Hepatocyte (in vitro differentiated cells): Measurements from ENCODE around the gene ERV3-1. TPM values are rescaled to one million over a fixed set of nuclear protein-coding genes. Genes with fewer than 3 reads are reported as not detected.

Experiments
- DNase-seq: peaks from one replicate; pipeline ENCODE4 v3.0.0-alpha.2; 2016; ENCODE audit warnings: low spot score
- H2AFZ ChIP-seq: fragments of 200-600 bp; sonication (generic); 2 replicates; pipeline ENCODE4 v1.6.0; 2016; ENCODE audit warnings: antibody characterized with exemption, mild to moderate bottlenecking
- H3K27ac ChIP-seq: fragments of 200-600 bp; sonication (generic); 2 replicates; pipeline ENCODE4 v1.5.1; 2016; ENCODE audit warnings: mild to moderate bottlenecking
- H3K27me3 ChIP-seq: fragments of 200-600 bp; sonication (generic); 2 replicates; pipeline ENCODE4 v1.6.1; 2016
- H3K36me3 ChIP-seq: fragments of 200-600 bp; sonication (generic); replicated peaks from 2 replicates; pipeline ENCODE4 v1.5.1; 2016; ENCODE audit warnings: low read depth; ENCODE audit not compliant: insufficient read depth
- H3K4me1 ChIP-seq: fragments of 200-600 bp; sonication (generic); 2 replicates; pipeline ENCODE4 v1.5.1; 2016; ENCODE audit warnings: mild to moderate bottlenecking, moderate library complexity; ENCODE audit not compliant: insufficient read depth
- H3K4me2 ChIP-seq: fragments of 200-600 bp; sonication (generic); 2 replicates; pipeline ENCODE4 v1.6.0; 2016
- H3K4me3 ChIP-seq: fragments of 200-600 bp; sonication (generic); 2 replicates; pipeline ENCODE4 v1.5.1; 2016; ENCODE audit warnings: mild to moderate bottlenecking
- H3K79me2 ChIP-seq: fragments of 200-600 bp; sonication (generic); 2 replicates; pipeline ENCODE4 v1.6.0; 2017; ENCODE audit warnings: mild to moderate bottlenecking
- H3K9me2 ChIP-seq: fragments of 200-600 bp; sonication (generic); replicated peaks from 2 replicates; pipeline ENCODE4 v1.6.0; 2017; ENCODE audit warnings: mild to moderate bottlenecking; ENCODE audit not compliant: insufficient read depth
- H3K9me3 ChIP-seq: fragments of 200-600 bp; sonication (generic); 2 replicates; pipeline ENCODE4 v1.5.1; 2016; ENCODE audit warnings: low read depth, mild to moderate bottlenecking
- H4K20me1 ChIP-seq: fragments of 200-600 bp; sonication (generic); 2 replicates; pipeline ENCODE4 v1.6.0; 2016; ENCODE audit warnings: mild to moderate bottlenecking; ENCODE audit not compliant: insufficient read depth, poor library complexity, severe bottlenecking
- CTCF ChIP-seq: fragments of 200-600 bp; sonication (generic); IDR thresholded peaks from 2 replicates; pipeline ENCODE4 v1.5.1; 2016; ENCODE audit warnings: antibody characterized with exemption, mild to moderate bottlenecking; ENCODE audit not compliant: poor library complexity
- EZH2 ChIP-seq: fragments of 200-600 bp; sonication (generic); IDR thresholded peaks from 2 replicates; pipeline ENCODE4 v1.6.1; 2016; ENCODE audit warnings: antibody characterized with exemption, mild to moderate bottlenecking, borderline replicate concordance
- EZH2phosphoT487 ChIP-seq: fragments of 200-600 bp; sonication (generic); IDR thresholded peaks from one replicate; pipeline ENCODE4 v1.6.1; 2018; ENCODE audit warnings: antibody characterized with exemption, mild to moderate bottlenecking, low read depth, moderate library complexity; ENCODE audit not compliant: unreplicated experiment, severe bottlenecking
- WGBS: methylation state at CpG from one replicate; pipeline ENCODE4 v1.1.6; 2016; ENCODE audit warnings: low lambda C conversion rate; ENCODE audit errors: missing lambda C conversion rate; 5-methylcytosine and 5-hydroxymethylcytosine counted together
- polyA plus RNA-seq: library from polyadenylated mRNA; unstranded; fragments of >200 nt; fragmentation: Nextera tagmentation; extraction: Ambion mirVana; gene quantifications from 2 replicates; pipeline ENCODE4 v1.2.1, GENCODE V29; 2016
- total RNA-seq: library from RNA; depleted of rRNA; stranded (reverse); fragments of >200 nt; gene quantifications from 2 replicates; pipeline ENCODE4 v1.2.3, GENCODE V29; 2014

The ERV3-1 gene
- total and polyA plus RNA-seq, 2 experiments from 2014 or later, result 18.6 to 21.8 TPM

DNA sequence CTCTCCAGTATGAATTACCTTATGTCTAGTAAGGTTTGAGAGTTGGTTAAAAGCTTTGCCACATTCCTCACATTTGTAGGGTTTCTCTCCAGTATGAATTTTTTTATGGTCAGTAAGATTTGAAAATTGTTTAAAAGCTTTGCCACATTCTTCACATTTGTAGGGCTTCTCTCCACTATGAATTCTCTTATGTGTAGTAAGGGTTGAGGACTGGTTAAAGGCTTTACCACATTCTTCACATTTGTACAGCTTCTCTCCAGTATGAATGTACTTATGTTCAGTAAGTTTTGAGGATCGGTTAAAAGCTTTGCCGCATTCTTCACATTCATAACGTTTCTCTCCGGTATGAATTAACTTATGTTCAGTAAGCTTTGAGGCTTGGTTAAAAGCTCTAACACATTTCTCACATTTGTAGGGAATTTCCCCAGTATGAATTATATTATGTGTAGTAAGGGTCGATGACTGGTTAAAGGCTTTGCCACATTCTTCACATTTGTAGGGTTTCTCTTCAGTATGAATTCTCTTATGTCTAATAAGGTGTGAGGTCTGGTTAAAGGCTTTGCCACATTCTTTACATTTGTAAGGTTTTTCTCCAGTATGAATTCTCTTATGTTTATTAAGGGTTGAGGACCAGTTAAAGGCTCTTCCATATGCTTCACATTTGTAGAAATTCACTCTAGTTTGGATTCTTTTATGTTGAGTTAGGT is 27.8 kb downstream of the ERV3-1 start:
- Histone ChIP-seq H3K4me2 (no peak overlapping the region), H3K79me2 (no peaks in the 10 kb centered on the region), H3K36me3 (peaks cover 29% of the 10 kb centered on the region), H3K4me3 (no peak overlapping the region), H3K27me3 (no peaks in the 10 kb centered on the region), H3K4me1 (no peaks in the 10 kb centered on the region), H3K9me3 (peaks cover 89% of the 10 kb centered on the region), H2AFZ (no peak overlapping the region), H3K9me2 (no peaks in the 10 kb centered on the region), H4K20me1 (no peaks in the 10 kb centered on the region), H3K27ac (no peak overlapping the region)
- TF ChIP-seq CTCF (no peak), EZH2phosphoT487 (no peak), EZH2 (no peak)
- DNase-seq, result no peak
- 98% methylated on average over 5 of the region's 5 CpGs for WGBS

- Histone ChIP-seq H2AFZ (no peak overlapping the region), H3K4me3 (no peak overlapping the region), H3K27me3 (no peaks in the 10 kb centered on the region), H3K9me2 (no peaks in the 10 kb centered on the region), H4K20me1 (no peaks in the 10 kb centered on the region), H3K4me1 (no peaks in the 10 kb centered on the region), H3K4me2 (no peak overlapping the region), H3K36me3 (no peaks in the 10 kb centered on the region), H3K27ac (no peak overlapping the region), H3K79me2 (no peaks in the 10 kb centered on the region), H3K9me3 (peaks cover 11% of the 10 kb centered on the region)
- DNase-seq, result no peak
- TF ChIP-seq EZH2, result no peak
- TF ChIP-seq EZH2phosphoT487, result no peak
- no peak for TF ChIP-seq CTCF
Observed at GRCh38 chr7:64965594-64965993, 40.9 kb downstream of the ERV3-1 start.

DNA sequence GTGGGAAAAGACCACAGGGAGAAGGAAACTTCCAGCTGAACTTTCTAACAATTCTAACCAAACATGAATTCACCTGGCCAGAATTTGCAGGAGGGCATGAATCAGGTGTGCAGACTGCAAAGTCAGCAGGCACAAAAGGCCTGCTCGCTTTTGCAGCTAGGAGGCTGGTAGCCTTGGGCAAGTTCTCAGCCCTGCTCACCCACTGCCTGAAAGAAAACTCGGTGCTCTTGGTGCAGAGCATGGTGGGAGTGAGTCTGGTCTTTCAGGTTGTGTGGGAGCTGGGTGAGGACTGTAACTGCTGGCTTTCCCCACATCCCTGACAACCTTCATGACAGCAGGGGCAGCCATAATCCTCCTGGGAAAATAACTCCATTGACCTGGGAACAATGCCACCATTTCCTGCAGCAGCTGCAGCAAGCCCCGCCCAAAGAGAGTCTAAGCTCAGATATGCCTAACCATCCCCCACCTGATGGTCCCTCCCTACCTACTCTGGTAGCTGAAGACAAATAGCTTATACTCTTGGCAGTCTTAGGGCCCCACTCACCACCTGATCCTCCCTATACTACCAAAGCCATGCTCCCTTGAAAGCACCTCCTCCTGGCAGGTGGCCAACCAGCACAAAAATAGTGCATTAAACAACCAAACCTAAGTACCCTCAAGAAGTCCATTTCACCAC is 47.3 kb downstream of the ERV3-1 start:
- H3K4me3 ChIP-seq, result no peak overlapping the region
- no peaks in the 10 kb centered on the region for H3K9me2 ChIP-seq
- H3K27me3 ChIP-seq, result no peaks in the 10 kb centered on the region
- H3K4me2 ChIP-seq, result no peak overlapping the region
- 86% methylated on average over 3 of the region's 3 CpGs for WGBS
- H3K36me3 ChIP-seq, result no peaks in the 10 kb centered on the region
- H3K79me2 ChIP-seq, result no peaks in the 10 kb centered on the region
- no peak overlapping the region for H3K27ac ChIP-seq
- no peak overlapping the region for H2AFZ ChIP-seq
- H3K9me3 ChIP-seq, result peaks cover 4% of the 10 kb centered on the region
- H3K4me1 ChIP-seq, result no peaks in the 10 kb centered on the region
- TF ChIP-seq CTCF (no peak), EZH2 (no peak), EZH2phosphoT487 (no peak)
- no peak for DNase-seq
- H4K20me1 ChIP-seq, result no peaks in the 10 kb centered on the region
